K562 (cell line): ENCODE measurements around the gene HAUS5. TPM values are rescaled to one million over a fixed set of nuclear protein-coding genes. Genes with fewer than 3 reads are reported as not detected.
A peak's percentile ranks its signal among the peaks of the same experiment; 100 is the strongest.

Experiments used
- ATAC-seq: fragments of 200-7000 bp; cut with Tn5 transposase; 3 replicates; pipeline ENCODE4 v1.9.1; 2020; ENCODE audit warnings: moderate library complexity
- BruUV-seq: library from RNA; stranded (reverse); fragments of 400-500 nt; replicated peaks from 2 replicates; lab custom pipeline; 2021; lab: Mats Ljungman, UMichigan
- CTCF ChIA-PET: fragments of 300-600 bp; formaldehyde crosslinking; extraction: SDS; loops from one replicate; lab custom pipeline; 2021; ENCODE audit warnings: low intra/inter-chr PET ratio; lab: Yijun Ruan, JAX
- POLR2A ChIA-PET: fragments of 300-600, 350-650 bp; sonication (Branson Sonifier 250); formaldehyde crosslinking; extraction: SDS; loops from one replicate; lab custom pipeline; 2021; ENCODE audit warnings: antibody characterized with exemption, inconsistent platforms; lab: Yijun Ruan, JAX
- DNase-seq, 4 experiments: peaks; one replicate each; pipeline versions ENCODE4 v3.0.0 to v3.0.0-alpha.2; 2011 to 2018; ENCODE audit warnings: low spot score in 3 of 4, mixed read lengths in 3 of 4; ENCODE audit errors: extremely low read depth in 1 of 4
- FAIRE-seq: peaks from 2 replicates; lab custom pipeline; 2011; peaks lifted over from hg19 to GRCh38; lab: Jason Lieb, UNC
- H2AFZ ChIP-seq: 2 replicates; pipeline ENCODE4 v1.6.0; 2011; ENCODE audit warnings: low read depth, low read length, control low read depth, inconsistent platforms
- H3K27ac ChIP-seq: fragments of 200-600 bp; 3 replicates; pipeline ENCODE4 v1.8.0; 2011; ENCODE audit warnings: low read depth, mild to moderate bottlenecking, control low read depth, inconsistent platforms, low read length, moderate library complexity, mixed read lengths; ENCODE audit errors: extremely low read depth
- H3K27me3 ChIP-seq, 2 experiments: fragments of 300-600 bp in 1 of 2; 2 replicates in 1 of 2; 3 replicates in 1 of 2; pipeline versions ENCODE4 v1.6.0 to v1.8.0; 2011; ENCODE audit warnings: inconsistent platforms in 2 of 2, low read length in 2 of 2, mild to moderate bottlenecking in 1 of 2, mixed read lengths in 1 of 2, moderate library complexity in 1 of 2; ENCODE audit not compliant: control insufficient read depth in 2 of 2, insufficient read depth in 2 of 2
- H3K36me3 ChIP-seq: fragments of 300-600 bp; 3 replicates; pipeline ENCODE4 v1.8.0; 2011; ENCODE audit warnings: mild to moderate bottlenecking, low read length, inconsistent platforms; ENCODE audit not compliant: control insufficient read depth, insufficient read depth
- H3K4me1 ChIP-seq, 2 experiments: fragments of 200-600 bp in 1 of 2; replicated peaks in 1 of 2; 2 replicates in 1 of 2; 3 replicates in 1 of 2; pipeline versions ENCODE4 v1.5.1 to v1.8.0; 2011; ENCODE audit warnings: inconsistent platforms in 2 of 2, low read length in 2 of 2, mild to moderate bottlenecking in 1 of 2, mixed read lengths in 1 of 2, moderate library complexity in 1 of 2; ENCODE audit not compliant: control insufficient read depth in 2 of 2, insufficient read depth in 2 of 2
- H3K4me2 ChIP-seq: 2 replicates; pipeline ENCODE4 v1.6.1; 2011; ENCODE audit warnings: low read length, control low read depth, inconsistent platforms, mixed read lengths; ENCODE audit not compliant: insufficient read depth
- H3K4me3 ChIP-seq: fragments of 200-600 bp; sonication (generic), shearing (Covaris generic); 2 replicates; pipeline ENCODE4 v1.5.1; 2016; ENCODE audit warnings: control low read depth, inconsistent platforms
- H3K79me2 ChIP-seq: fragments of 200-600 bp; 3 replicates; pipeline ENCODE4 v1.8.0; 2011; ENCODE audit warnings: low read length, inconsistent platforms; ENCODE audit not compliant: control insufficient read depth, insufficient read depth
- H3K9ac ChIP-seq, 2 experiments: 2 replicates each; pipeline versions ENCODE4 v1.6.0 to v1.6.1; 2011; ENCODE audit warnings: low read depth in 2 of 2, low read length in 2 of 2, control low read depth in 1 of 2, inconsistent platforms in 1 of 2, mild to moderate bottlenecking in 1 of 2, mixed read lengths in 1 of 2; ENCODE audit not compliant: insufficient read depth in 1 of 2
- H3K9me1 ChIP-seq: one replicate; pipeline ENCODE4 v1.6.0; 2011; ENCODE audit warnings: inconsistent platforms, mild to moderate bottlenecking, low read length, moderate library complexity; ENCODE audit not compliant: control insufficient read depth, insufficient read depth
- H3K9me3 ChIP-seq: replicated peaks from 2 replicates; pipeline ENCODE4 v1.5.1; 2011; ENCODE audit warnings: low read depth, low read length, inconsistent platforms; ENCODE audit not compliant: control insufficient read depth, insufficient read depth
- H4K20me1 ChIP-seq: replicated peaks from 2 replicates; pipeline ENCODE4 v1.6.1; 2011; ENCODE audit warnings: low read length, inconsistent platforms, mixed read lengths; ENCODE audit not compliant: control insufficient read depth, insufficient read depth
- BMI1 ChIP-seq: fragments of 150-350 bp; IDR thresholded peaks from 2 replicates; pipeline ENCODE4 v1.6.1; 2014; ENCODE audit warnings: low read length
- CCNT2 ChIP-seq: IDR thresholded peaks from 2 replicates; pipeline ENCODE4 v1.6.1; 2011; ENCODE audit warnings: borderline replicate concordance, low read depth, mild to moderate bottlenecking, moderate library complexity, mixed read lengths, low read length; ENCODE audit not compliant: insufficient read length; ENCODE audit errors: extremely low read depth
- EHMT2 ChIP-seq: fragments of 450-650 bp; IDR thresholded peaks from 2 replicates; pipeline ENCODE4 v1.6.1; 2018; ENCODE audit warnings: antibody characterized with exemption
- ELF4 ChIP-seq: fragments of 450-650 bp; formaldehyde crosslinking; IDR thresholded peaks from 2 replicates; pipeline ENCODE4 v1.4.0; 2022; ENCODE audit warnings: missing genetic modification characterization
- FOS ChIP-seq: IDR thresholded peaks from 3 replicates; pipeline ENCODE4 v1.6.1; 2011; ENCODE audit not compliant: insufficient read length; ENCODE audit errors: extremely low read depth
- HOXB6 ChIP-seq: fragments of 250-450 bp; sonication (Bioruptor Pico); IDR thresholded peaks from 2 replicates; pipeline ENCODE4 v1.5.1; 2022; ENCODE audit warnings: mild to moderate bottlenecking, borderline replicate concordance
- MYC ChIP-seq, 2 experiments: fragments of 250-450 bp in 1 of 2; sonication (Bioruptor Pico) in 1 of 2; IDR thresholded peaks; 2 replicates each; pipeline versions ENCODE4 v1.5.1 to v1.6.1; 2012 to 2021; ENCODE audit warnings: low read depth in 2 of 2, borderline replicate concordance in 1 of 2, improper control_type of control experiment in 1 of 2, low read length in 1 of 2, mild to moderate bottlenecking in 1 of 2, moderate library complexity in 1 of 2
- NFIC ChIP-seq: fragments of 450-650 bp; IDR thresholded peaks from 2 replicates; pipeline ENCODE4 v1.6.1; 2017; ENCODE audit warnings: mild to moderate bottlenecking, inconsistent platforms
- NFYB ChIP-seq: IDR thresholded peaks from 2 replicates; pipeline ENCODE4 v1.6.1; 2011; ENCODE audit warnings: mild to moderate bottlenecking, moderate library complexity; ENCODE audit not compliant: insufficient read length; ENCODE audit errors: extremely low read depth
- PCBP2 ChIP-seq: fragments of 200-400 bp; formaldehyde crosslinking; IDR thresholded peaks from 2 replicates; pipeline ENCODE4 v1.6.1; 2018; ENCODE audit warnings: low read length, low read depth, mild to moderate bottlenecking, moderate library complexity; ENCODE audit not compliant: poor library complexity, severe bottlenecking
- RBM25 ChIP-seq: fragments of 200-400 bp; formaldehyde crosslinking; IDR thresholded peaks from 2 replicates; pipeline ENCODE4 v1.6.1; 2018; ENCODE audit warnings: low read length, low read depth, moderate library complexity; ENCODE audit not compliant: severe bottlenecking
- TCFL5 ChIP-seq: fragments of 250-450 bp; sonication (Bioruptor Pico); conservative IDR thresholded peaks from 2 replicates; pipeline ENCODE4 v1.6.1; 2021; ENCODE audit warnings: mild to moderate bottlenecking, moderate library complexity, matching md5 sums
- TSC22D4 ChIP-seq: fragments of 450-650 bp; IDR thresholded peaks from 2 replicates; pipeline ENCODE4 v1.6.1; 2016; ENCODE audit warnings: missing genetic modification characterization, missing biosample characterization, control low read depth
- YY1 ChIP-seq, 3 experiments: IDR thresholded peaks; 2 replicates each; pipeline ENCODE4 v1.6.1; 2011; ENCODE audit warnings: low read length in 2 of 3, mild to moderate bottlenecking in 2 of 3, moderate library complexity in 2 of 3, borderline replicate concordance in 1 of 3, control low read depth in 1 of 3, low read depth in 1 of 3; ENCODE audit not compliant: insufficient read depth in 3 of 3, insufficient replicate concordance in 2 of 3, control insufficient read depth in 1 of 3, insufficient read length in 1 of 3; ENCODE audit errors: extremely low read depth in 1 of 3
- ZNF79 ChIP-seq: fragments of 250-450 bp; sonication (Bioruptor Pico); IDR thresholded peaks from 2 replicates; pipeline ENCODE4 v1.4.0; 2020; ENCODE audit warnings: low read depth, mild to moderate bottlenecking, moderate library complexity
- WGBS: fragments of 100-300 bp; shearing (Covaris generic); methylation state at CpG from one replicate; pipeline ENCODE4 v1.1.6; 2016; ENCODE audit warnings: low coverage, mixed read lengths; ENCODE audit not compliant: insufficient coverage; ENCODE audit errors: missing lambda C conversion rate; 5-methylcytosine and 5-hydroxymethylcytosine counted together
- in situ Hi-C: fragments of 300-500 bp; cut with MboI; formaldehyde crosslinking; loops from 4 replicates; pipeline ENCODE4 v1.15.0; 2018; ENCODE audit warnings: inconsistent platforms, mixed read lengths
- intact Hi-C: fragments of 100-400 bp; cut with micrococcal nuclease; formaldehyde crosslinking; loops from 2 replicates; pipeline ENCODE4 v1.14.2; 2022
- polyA plus RNA-seq, 8 experiments: library from polyadenylated mRNA; depleted of rRNA in 4 of 8; stranded (reverse) in 5 of 8; unstranded in 3 of 8; fragments of >200 nt; fragmentation: Nextera tagmentation in 2 of 8; fragmentation: Illumina TruSeq in 1 of 8; extraction: Ambion mirVana in 2 of 8; extraction: Trizol in 1 of 8; gene quantifications; 2 replicates each; pipeline versions ENCODE4 v1.2.1 to v1.2.3, GENCODE V29; 2011 to 2014; ENCODE audit warnings: inconsistent platforms in 1 of 8, missing spikeins in 1 of 8
- total RNA-seq, 7 experiments: library from RNA; depleted of rRNA in 6 of 7; stranded (reverse); fragments of >200 nt in 6 of 7; fragmentation: Illumina TruSeq in 2 of 7; extraction: Trizol in 2 of 7; gene quantifications; 2 replicates each; pipeline versions ENCODE4 v1.2.1 to v1.2.3, GENCODE V29; 2011 to 2021; ENCODE audit warnings: low replicate concordance in 1 of 7
- TF ChIP-seq, protein P1 (sequence below): fragments of 450-650 bp; IDR thresholded peaks from 2 replicates; pipeline ENCODE4 v1.6.1; 2016
- TF ChIP-seq, protein P2 (sequence below), 2 experiments: IDR thresholded peaks in 1 of 2; conservative IDR thresholded peaks in 1 of 2; 2 replicates each; pipeline ENCODE4 v1.6.1; 2016; ENCODE audit warnings: low read depth in 2 of 2, mild to moderate bottlenecking in 1 of 2, missing compliant biosample characterization in 1 of 2, missing genetic modification characterization in 1 of 2, moderate library complexity in 1 of 2

HAUS5 gene
- total and polyA plus RNA-seq, 9 of the 15 experiments (the other 6 are each of a cell fraction or from before 2014, with no cell fraction given): 3.5 to 41.3 (median 14.2) TPM

DNA sequence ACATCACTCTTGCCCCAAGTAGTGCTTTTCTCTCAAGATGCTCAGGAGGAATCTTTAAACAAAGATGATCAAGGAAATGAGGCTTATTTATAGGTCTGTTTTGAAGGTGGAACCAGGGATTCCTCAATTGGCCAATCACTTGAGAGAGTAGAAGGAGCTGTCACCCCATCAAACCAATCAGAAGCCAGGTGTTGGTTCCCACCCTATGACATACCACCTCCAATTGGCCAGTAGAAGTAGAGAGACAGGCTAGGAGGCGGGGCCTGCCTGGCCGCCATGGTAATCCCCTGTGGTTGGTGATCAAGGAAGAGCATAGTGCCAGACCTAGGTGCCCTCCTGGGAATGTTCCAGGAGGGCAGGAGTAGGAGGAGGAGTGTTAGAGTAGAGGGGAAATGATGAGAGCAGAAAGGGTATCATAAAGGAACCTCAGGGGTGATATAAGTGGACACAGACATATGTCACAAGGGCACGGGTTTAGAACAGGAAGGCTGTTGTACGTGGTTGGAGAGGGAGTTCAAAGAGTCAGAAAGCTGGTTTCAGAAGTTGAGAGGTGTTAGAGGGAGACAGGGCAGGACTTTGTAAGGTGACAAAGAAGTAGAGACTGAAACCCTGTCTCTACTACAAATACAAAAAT, 16.1 kb upstream of the HAUS5 start:
- Histone ChIP-seq H3K36me3 (no peaks in the 10 kb centered on the region), H3K79me2 (no peaks in the 10 kb centered on the region), H3K4me1 (no peaks in the 10 kb centered on the region; a peak in 1 of 5 replicates), H3K27me3 (peaks cover 9 to 14% of the 10 kb centered on the region in 2 experiments; a peak in 4 of 5 replicates), H3K9me1 (no peaks in the 10 kb centered on the region), H3K9ac (no peak overlapping the region), H2AFZ (peak overlapping the region; percentile 56; the same call in 1 of the 2 replicates), H4K20me1 (no peaks in the 10 kb centered on the region), H3K4me3 (no peak overlapping the region), H3K4me2 (no peak overlapping the region), H3K9me3 (no peaks in the 10 kb centered on the region), H3K27ac (no peak overlapping the region)
- DNase-seq (peak; percentile 24 to 79 (median 40)), ATAC-seq (peak; percentile 94), FAIRE-seq (no peak)
- intact Hi-C loops: no loop called here
- POLR2A ChIA-PET: interaction anchor here (1.2 kb wide), 1 partner anchor 12 kb away, joined by 4 read pairs; no protein-coding TSS in a partner anchor
- BruUV-seq: no TSS peak
- WGBS: 8% methylated on average over 4 of the region's 4 CpGs
- in situ Hi-C loops: no loop called here
- CTCF ChIA-PET: no interaction called here
- TF ChIP-seq HOXB6: no peak
- TF ChIP-seq MYC (IDR thresholded peaks at IDR 0.05; ENCODE audit: low read depth, low read length): no peak
- TF ChIP-seq MYC (CRISPR knock-in tag; IDR thresholded peaks at IDR 0.05; ENCODE audit: borderline replicate concordance, low read depth): no peak
- peak; percentile 81 for TF ChIP-seq NFYB
- TF ChIP-seq TSC22D4: no peak
- TF ChIP-seq TCFL5 (CRISPR knock-in tag): no peak
- TF ChIP-seq BMI1: no peak
- TF ChIP-seq, protein P1, sequence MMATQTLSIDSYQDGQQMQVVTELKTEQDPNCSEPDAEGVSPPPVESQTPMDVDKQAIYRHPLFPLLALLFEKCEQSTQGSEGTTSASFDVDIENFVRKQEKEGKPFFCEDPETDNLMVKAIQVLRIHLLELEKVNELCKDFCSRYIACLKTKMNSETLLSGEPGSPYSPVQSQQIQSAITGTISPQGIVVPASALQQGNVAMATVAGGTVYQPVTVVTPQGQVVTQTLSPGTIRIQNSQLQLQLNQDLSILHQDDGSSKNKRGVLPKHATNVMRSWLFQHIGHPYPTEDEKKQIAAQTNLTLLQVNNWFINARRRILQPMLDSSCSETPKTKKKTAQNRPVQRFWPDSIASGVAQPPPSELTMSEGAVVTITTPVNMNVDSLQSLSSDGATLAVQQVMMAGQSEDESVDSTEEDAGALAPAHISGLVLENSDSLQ: peak; percentile 96
- TF ChIP-seq PCBP2: no peak
- peak; percentile 80 for TF ChIP-seq EHMT2
- no peak for TF ChIP-seq ELF4
- TF ChIP-seq, protein P2, sequence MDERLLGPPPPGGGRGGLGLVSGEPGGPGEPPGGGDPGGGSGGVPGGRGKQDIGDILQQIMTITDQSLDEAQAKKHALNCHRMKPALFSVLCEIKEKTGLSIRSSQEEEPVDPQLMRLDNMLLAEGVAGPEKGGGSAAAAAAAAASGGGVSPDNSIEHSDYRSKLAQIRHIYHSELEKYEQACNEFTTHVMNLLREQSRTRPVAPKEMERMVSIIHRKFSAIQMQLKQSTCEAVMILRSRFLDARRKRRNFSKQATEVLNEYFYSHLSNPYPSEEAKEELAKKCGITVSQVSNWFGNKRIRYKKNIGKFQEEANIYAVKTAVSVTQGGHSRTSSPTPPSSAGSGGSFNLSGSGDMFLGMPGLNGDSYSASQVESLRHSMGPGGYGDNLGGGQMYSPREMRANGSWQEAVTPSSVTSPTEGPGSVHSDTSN (CRISPR knock-in tag; IDR thresholded peaks at IDR 0.05; ENCODE audit: low read depth): no peak
- TF ChIP-seq, protein P2 (tag; conservative IDR thresholded peaks at IDR 0.05; ENCODE audit: low read depth): peak; percentile 65
- TF ChIP-seq NFIC: no peak
- TF ChIP-seq YY1 (IDR thresholded peaks at IDR 0.05; ENCODE audit: borderline replicate concordance in 1 of 3, control insufficient read depth in 1 of 3, extremely low read depth in 1 of 3, insufficient read depth in 3 of 3, insufficient read length in 1 of 3, insufficient replicate concordance in 2 of 3, low read depth in 1 of 3, low read length in 2 of 3): peak in 1 of 3 experiments; percentile 45
- TF ChIP-seq CCNT2: no peak
- TF ChIP-seq ZNF79 (CRISPR knock-in tag): no peak
- peak; percentile 41 for TF ChIP-seq RBM25
- TF ChIP-seq FOS: peak; percentile 68
